Sigmoid colon (tissue), 4 donors: Measurements from ENCODE around the gene SH3GL2.

Experiments used
- POLR2A ChIP-seq, 2 donors: fragments of 450-650 bp; IDR thresholded peaks; one replicate each; pipeline ENCODE4 v1.6.1; 2016; ENCODE audit warnings: antibody characterized with exemption in 2 of 2, mild to moderate bottlenecking in 2 of 2, moderate library complexity in 2 of 2
- POLR2AphosphoS5 ChIP-seq, 4 donors: sonication (generic); formaldehyde crosslinking; IDR thresholded peaks; one replicate each; pipeline ENCODE4 v1.6.1; 2017; ENCODE audit warnings: antibody characterized with exemption in 4 of 4
- TF ChIP-seq, protein P1 (sequence below), 4 experiments: fragments of 450-650 bp in 3 of 4; fragments of 200-600 bp in 1 of 4; IDR thresholded peaks; one replicate each; pipeline ENCODE4 v1.5.1; 2016 to 2019; ENCODE audit warnings: antibody characterized with exemption in 4 of 4, mild to moderate bottlenecking in 3 of 4, moderate library complexity in 2 of 4

- TF ChIP-seq, protein P1, sequence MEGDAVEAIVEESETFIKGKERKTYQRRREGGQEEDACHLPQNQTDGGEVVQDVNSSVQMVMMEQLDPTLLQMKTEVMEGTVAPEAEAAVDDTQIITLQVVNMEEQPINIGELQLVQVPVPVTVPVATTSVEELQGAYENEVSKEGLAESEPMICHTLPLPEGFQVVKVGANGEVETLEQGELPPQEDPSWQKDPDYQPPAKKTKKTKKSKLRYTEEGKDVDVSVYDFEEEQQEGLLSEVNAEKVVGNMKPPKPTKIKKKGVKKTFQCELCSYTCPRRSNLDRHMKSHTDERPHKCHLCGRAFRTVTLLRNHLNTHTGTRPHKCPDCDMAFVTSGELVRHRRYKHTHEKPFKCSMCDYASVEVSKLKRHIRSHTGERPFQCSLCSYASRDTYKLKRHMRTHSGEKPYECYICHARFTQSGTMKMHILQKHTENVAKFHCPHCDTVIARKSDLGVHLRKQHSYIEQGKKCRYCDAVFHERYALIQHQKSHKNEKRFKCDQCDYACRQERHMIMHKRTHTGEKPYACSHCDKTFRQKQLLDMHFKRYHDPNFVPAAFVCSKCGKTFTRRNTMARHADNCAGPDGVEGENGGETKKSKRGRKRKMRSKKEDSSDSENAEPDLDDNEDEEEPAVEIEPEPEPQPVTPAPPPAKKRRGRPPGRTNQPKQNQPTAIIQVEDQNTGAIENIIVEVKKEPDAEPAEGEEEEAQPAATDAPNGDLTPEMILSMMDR (IDR thresholded peaks at IDR 0.05), result no peak
- TF ChIP-seq POLR2A (IDR thresholded peaks at IDR 0.05) (no peak), POLR2AphosphoS5 (IDR thresholded peaks at IDR 0.05) (no peak)
Observed at GRCh38 chr9:17631396-17631795, 52.5 kb downstream of the SH3GL2 start.
